ENCODE data around the gene CD22. TPM values are rescaled to one million over a fixed set of nuclear protein-coding genes. Genes with fewer than 3 reads are reported as not detected.
A peak's percentile ranks its signal among the peaks of the same experiment; 100 is the strongest.
"Not testable (repeated sequence)": the region's sequence is repeated elsewhere in the genome, so short reads cannot be mapped to it uniquely, and the experiment has no call there.

The CD22 gene
- total RNA-seq, 1 donor from 2014 or later, result not detected

DNA sequence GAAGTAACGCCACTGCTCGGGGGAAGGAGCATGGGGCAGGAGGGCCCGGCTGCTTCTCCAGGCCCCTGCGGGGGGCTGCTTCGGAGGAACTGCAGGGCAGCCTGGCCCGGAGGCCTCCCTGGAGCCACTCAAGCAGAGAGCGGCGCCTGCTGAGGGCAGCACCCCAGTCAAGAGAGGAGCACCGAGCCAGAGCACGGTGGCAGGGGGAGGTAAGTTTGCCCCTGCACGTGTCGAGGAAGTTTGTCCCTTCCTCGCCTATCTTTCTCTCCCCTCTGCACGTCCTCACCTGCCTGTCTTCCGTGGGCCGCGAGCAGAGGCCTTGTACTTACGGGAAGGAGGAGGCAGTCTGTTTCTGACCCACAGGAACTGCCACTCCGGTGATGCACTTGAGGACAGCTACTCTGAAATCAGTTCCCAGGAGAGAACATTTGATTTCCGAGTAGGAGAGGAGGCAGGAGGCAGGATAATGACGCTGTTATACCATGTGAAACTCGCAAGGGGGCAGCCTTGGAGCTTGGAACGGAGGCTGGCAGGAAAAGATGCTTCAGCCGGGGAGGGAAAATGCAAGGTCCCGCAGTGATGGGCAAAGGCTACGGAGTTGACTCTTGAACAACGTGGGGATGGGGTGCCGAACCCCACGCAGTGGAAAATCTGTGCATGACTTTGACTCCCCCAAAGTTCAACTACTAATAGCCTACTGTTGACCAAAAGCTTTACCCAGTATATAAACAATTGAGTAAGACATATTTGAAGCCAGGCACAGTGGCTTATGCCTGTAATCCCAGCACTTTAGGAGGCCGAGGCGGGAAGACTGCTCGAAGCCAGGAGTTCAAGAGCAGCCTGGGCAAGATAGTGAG is 23.7 kb downstream of the CD22 start:
- Histone ChIP-seq H3K36me3 (no peaks in the 10 kb centered on the region), H3K4me3 (no peak overlapping the region), H3K9me3 (replicated peaks) (no peaks in the 10 kb centered on the region), H3K27ac (replicated peaks) (no peak overlapping the region), H3K27me3 (ENCODE audit: low read depth) (peaks cover 70% of the 10 kb centered on the region), H3K4me1 (peaks cover 7% of the 10 kb centered on the region)
- TF ChIP-seq, protein P1, sequence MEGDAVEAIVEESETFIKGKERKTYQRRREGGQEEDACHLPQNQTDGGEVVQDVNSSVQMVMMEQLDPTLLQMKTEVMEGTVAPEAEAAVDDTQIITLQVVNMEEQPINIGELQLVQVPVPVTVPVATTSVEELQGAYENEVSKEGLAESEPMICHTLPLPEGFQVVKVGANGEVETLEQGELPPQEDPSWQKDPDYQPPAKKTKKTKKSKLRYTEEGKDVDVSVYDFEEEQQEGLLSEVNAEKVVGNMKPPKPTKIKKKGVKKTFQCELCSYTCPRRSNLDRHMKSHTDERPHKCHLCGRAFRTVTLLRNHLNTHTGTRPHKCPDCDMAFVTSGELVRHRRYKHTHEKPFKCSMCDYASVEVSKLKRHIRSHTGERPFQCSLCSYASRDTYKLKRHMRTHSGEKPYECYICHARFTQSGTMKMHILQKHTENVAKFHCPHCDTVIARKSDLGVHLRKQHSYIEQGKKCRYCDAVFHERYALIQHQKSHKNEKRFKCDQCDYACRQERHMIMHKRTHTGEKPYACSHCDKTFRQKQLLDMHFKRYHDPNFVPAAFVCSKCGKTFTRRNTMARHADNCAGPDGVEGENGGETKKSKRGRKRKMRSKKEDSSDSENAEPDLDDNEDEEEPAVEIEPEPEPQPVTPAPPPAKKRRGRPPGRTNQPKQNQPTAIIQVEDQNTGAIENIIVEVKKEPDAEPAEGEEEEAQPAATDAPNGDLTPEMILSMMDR (IDR thresholded peaks at IDR 0.05; ENCODE audit: borderline replicate concordance), result peak; percentile 82
- intact Hi-C loops (cut with micrococcal nuclease), result loop anchor here (10.0 kb wide), 2 partner anchors 112 to 142 kb away; partner anchors contain the start of gene KRTDAP
- DNase-seq, result peak; percentile 45

DNA sequence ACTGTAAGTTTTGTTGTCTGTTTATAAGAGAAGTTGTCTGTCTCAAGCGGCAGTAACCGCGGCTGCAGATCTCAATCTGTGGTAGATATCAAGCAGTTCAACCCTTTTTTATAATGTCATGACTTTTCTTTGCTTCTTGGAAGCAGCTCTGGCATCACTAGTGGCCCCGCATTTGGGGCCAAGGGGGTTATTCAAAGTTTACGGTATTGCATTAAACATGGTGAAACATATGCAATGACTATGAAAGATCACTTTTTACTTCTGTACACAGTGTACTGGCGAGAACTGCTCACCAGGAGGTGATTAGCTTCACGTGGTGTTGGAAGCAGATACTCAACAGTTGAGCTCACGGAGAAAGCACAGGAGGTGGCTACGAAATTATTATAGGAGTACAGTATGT is 24.6 kb downstream of the CD22 start:
- intact Hi-C loops (cut with micrococcal nuclease), result loop anchor here (10.0 kb wide), 2 partner anchors 111 to 141 kb away; partner anchors contain the start of gene KRTDAP
- DNase-seq, result no peak
- Histone ChIP-seq H3K4me3 (no peak overlapping the region), H3K4me1 (peaks cover 13% of the 10 kb centered on the region), H3K27me3 (ENCODE audit: low read depth) (peaks cover 69% of the 10 kb centered on the region), H3K27ac (replicated peaks) (no peak overlapping the region), H3K36me3 (no peaks in the 10 kb centered on the region), H3K9me3 (replicated peaks) (no peaks in the 10 kb centered on the region)
- TF ChIP-seq, protein P1 (IDR thresholded peaks at IDR 0.05; ENCODE audit: borderline replicate concordance), result no peak

DNA sequence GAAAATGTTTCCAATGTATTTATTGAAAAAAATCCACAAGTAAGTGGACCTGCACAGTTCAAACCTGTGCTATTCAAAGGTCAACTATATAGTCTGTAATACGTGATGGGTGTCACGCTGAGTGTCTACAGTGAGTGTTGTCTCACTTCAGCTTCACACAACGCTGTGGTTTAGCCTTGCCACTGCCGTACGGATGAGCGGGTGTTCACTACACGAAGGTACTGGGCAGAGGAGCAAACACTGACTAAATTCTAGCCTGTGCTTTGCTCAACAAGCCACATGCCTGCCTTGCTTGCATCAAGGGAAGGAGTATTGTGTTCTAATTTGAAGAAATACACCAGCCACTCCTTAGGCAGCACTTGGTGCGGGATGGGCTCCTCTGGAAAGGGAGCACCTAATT is 25.9 kb downstream of the CD22 start:
- peaks cover 13% of the 10 kb centered on the region for H3K4me1 ChIP-seq
- no peaks in the 10 kb centered on the region for H3K9me3 ChIP-seq (replicated peaks)
- H3K27me3 ChIP-seq (ENCODE audit: low read depth), result peaks cover 61% of the 10 kb centered on the region
- no peak overlapping the region for H3K27ac ChIP-seq (replicated peaks)
- H3K4me3 ChIP-seq, result no peak overlapping the region
- DNase-seq, result no peak
- TF ChIP-seq, protein P1 (IDR thresholded peaks at IDR 0.05; ENCODE audit: borderline replicate concordance), result no peak
- H3K36me3 ChIP-seq, result no peaks in the 10 kb centered on the region
- intact Hi-C loops (cut with micrococcal nuclease), result loop anchor here (10.0 kb wide), 2 partner anchors 110 to 140 kb away; partner anchors contain the start of gene KRTDAP

DNA sequence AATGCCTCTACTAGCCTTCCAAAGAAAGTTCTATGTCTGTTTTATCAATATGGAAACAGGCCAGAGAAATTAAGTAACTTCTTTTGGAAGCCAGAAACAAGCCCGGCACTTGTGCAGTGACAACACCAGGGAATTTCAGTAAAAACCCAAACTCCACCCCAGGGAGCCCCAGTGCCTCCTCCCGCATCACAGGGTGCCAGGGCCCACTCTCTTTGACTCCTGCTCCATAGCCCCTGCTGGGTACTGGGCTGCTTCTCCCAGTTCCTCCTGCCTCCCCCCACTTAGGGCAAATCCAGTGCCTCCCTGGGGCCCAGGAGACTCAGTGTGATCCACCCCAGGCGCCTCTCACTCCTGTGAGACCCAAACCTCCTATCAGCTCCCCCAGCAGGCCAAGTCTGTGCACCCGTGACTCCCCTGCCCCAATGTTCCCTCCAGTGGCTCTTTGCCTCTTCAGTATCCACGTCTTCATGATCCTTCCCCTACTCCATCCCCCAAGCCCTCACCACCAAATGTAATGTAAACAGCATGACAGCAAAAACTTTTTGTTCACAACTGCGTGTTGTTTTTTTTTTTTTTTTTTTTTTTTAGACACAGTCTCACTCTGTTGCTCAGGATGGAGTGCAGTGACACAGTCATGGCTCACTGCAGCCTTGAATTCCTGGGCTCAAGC is 26.9 kb downstream of the CD22 start:
- intact Hi-C loops (cut with micrococcal nuclease), result loop anchor here (10.0 kb wide), 2 partner anchors 109 to 139 kb away; partner anchors contain the start of gene KRTDAP
- peak overlapping the region; percentile 55 for H3K27ac ChIP-seq (replicated peaks)
- TF ChIP-seq, protein P1 (IDR thresholded peaks at IDR 0.05; ENCODE audit: borderline replicate concordance), result no peak

DNA sequence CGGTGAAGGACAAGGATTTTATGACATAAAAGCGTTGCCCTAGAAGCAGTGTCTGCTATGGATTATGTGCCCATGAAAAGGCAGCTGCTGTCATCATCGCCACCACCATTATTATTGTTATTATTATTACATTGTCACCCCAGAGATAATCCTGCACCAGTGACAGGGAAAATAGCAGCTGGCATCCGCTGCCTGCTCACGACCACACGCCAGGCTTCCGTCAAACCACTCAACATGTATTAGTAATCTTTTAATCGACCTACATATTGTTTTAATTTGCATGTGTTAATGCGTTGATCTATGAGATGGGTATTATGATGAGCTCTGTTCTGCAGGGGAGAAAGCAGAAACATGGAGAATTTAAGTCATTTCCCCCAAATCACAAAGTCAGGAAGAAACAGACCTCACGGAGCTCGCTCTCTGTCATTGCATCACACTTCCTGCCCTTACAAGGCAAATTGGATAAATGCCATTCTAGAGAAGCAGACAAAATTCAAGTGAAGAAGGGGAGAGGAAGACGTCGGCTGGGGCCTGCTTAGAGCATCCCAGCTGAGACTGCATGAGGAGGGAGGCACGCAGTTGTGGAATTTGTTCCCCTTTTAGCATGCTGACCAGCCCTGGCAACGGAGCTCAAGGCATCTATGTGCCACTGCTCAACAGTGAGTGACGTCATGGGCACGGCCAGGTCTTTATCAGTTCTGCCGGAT is 29.0 kb downstream of the CD22 start, which contains the start of gene FFAR3:
Gene FFAR3, plus strand, starts transcription at position 594 of the 707 bp plus-strand sequence. CDS start 431 bp downstream, outside the sequence.
- peaks cover 52% of the 10 kb centered on the region for H3K27me3 ChIP-seq (ENCODE audit: low read depth)
- H3K4me3 ChIP-seq, result no peak within 1 kb of the TSS
- TF ChIP-seq, protein P1 (IDR thresholded peaks at IDR 0.05; ENCODE audit: borderline replicate concordance), result no peak
- DNase-seq, result peak; percentile 38
- H3K36me3 ChIP-seq, result no peaks in the 10 kb centered on the region
- intact Hi-C loops (cut with micrococcal nuclease), result loop anchor here (10.0 kb wide), 2 partner anchors 107 to 137 kb away; partner anchors contain the start of gene KRTDAP
- peaks cover 8% of the 10 kb centered on the region for H3K4me1 ChIP-seq
- H3K27ac ChIP-seq (replicated peaks), result no peak within 1 kb of the TSS
- no peaks in the 10 kb centered on the region for H3K9me3 ChIP-seq (replicated peaks)

More for the DNA sequence above, 26.9 kb downstream of the CD22 start:
- no peaks in the 10 kb centered on the region for H3K36me3 ChIP-seq
- no peak overlapping the region for H3K4me3 ChIP-seq
- H3K9me3 ChIP-seq (replicated peaks), result no peaks in the 10 kb centered on the region
- peaks cover 13% of the 10 kb centered on the region for H3K4me1 ChIP-seq
- DNase-seq, result no peak
- H3K27me3 ChIP-seq (ENCODE audit: low read depth), result peaks cover 54% of the 10 kb centered on the region

DNA sequence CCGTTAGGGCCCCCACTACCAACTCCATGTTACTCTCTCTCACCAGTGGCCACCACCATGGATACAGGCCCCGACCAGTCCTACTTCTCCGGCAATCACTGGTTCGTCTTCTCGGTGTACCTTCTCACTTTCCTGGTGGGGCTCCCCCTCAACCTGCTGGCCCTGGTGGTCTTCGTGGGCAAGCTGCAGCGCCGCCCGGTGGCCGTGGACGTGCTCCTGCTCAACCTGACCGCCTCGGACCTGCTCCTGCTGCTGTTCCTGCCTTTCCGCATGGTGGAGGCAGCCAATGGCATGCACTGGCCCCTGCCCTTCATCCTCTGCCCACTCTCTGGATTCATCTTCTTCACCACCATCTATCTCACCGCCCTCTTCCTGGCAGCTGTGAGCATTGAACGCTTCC is 29.8 kb downstream of the CD22 start:
- H3K27ac ChIP-seq (replicated peaks); H3K4me1 ChIP-seq; H3K36me3 ChIP-seq; H3K9me3 ChIP-seq (replicated peaks); DNase-seq; H3K4me3 ChIP-seq: not testable (repeated sequence)
- intact Hi-C loops (cut with micrococcal nuclease), result loop anchor here (10.0 kb wide), 2 partner anchors 106 to 136 kb away; partner anchors contain the start of gene KRTDAP
- H3K27me3 ChIP-seq (ENCODE audit: low read depth), result peaks cover 48% of the 10 kb centered on the region

DNA sequence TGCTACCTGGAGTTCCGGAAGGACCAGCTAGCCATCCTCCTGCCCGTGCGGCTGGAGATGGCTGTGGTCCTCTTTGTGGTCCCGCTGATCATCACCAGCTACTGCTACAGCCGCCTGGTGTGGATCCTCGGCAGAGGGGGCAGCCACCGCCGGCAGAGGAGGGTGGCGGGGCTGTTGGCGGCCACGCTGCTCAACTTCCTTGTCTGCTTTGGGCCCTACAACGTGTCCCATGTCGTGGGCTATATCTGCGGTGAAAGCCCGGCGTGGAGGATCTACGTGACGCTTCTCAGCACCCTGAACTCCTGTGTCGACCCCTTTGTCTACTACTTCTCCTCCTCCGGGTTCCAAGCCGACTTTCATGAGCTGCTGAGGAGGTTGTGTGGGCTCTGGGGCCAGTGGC is 30.4 kb downstream of the CD22 start:
- intact Hi-C loops (cut with micrococcal nuclease), result loop anchor here (10.0 kb wide), 2 partner anchors 105 to 135 kb away; partner anchors contain the start of gene KRTDAP
- H3K36me3 ChIP-seq; H3K4me1 ChIP-seq; H3K4me3 ChIP-seq; H3K27ac ChIP-seq (replicated peaks); DNase-seq; H3K9me3 ChIP-seq (replicated peaks): not testable (repeated sequence)
- H3K27me3 ChIP-seq (ENCODE audit: low read depth), result peaks cover 48% of the 10 kb centered on the region
